Measurements from ENCODE around the gene SRSF5.

Gene SRSF5

GRCh38 chr14:69771136-69771535 is 4.2 kb downstream of the SRSF5 start:
- DNase-seq: no peak

- DNase-seq: peak in 1 of 6 experiments; percentile 53
Observed at GRCh38 chr14:69772082-69773017, 5.4 kb downstream of the SRSF5 start.

- DNase-seq: peak in 1 of 6 experiments; percentile 38
Observed at GRCh38 chr14:69773571-69774276, 6.8 kb downstream of the SRSF5 start.

- peak in 1 of 6 experiments; percentile 22 for DNase-seq
Observed at GRCh38 chr14:69775012-69775411, 8.1 kb downstream of the SRSF5 start.

DNA sequence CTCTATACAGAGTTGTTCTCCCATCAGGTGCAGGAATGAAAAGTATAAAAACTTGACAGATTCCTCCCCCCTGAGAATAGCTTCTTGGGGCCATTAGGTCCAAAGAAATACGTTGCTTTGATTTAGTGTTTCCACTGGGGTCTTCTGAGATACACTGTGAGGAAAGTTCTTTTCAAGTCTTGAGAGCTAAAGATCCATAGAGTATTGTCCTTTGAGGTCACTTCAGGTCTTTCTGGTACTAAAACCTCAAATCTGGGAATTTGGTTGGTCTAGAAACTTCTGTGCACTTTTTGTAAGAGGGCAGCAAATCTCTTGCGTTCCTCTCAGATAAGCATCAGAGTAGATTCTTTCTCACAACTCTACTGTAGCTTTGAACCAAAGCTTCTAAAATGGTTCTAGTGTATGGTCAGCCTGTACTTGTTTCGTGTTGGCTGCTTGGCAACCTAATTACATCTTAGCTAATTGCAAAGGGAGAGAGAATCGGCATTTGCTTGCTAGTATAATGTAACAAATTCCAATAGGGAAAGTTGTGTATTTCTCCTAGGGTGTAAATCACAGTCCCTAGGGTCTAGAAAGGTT is 10.0 kb downstream of the SRSF5 start:
- DNase-seq: peak in 1 of 6 experiments; percentile 44

GRCh38 chr14:69779088-69779487 is 12.1 kb downstream of the SRSF5 start:
- DNase-seq: no peak

DNA sequence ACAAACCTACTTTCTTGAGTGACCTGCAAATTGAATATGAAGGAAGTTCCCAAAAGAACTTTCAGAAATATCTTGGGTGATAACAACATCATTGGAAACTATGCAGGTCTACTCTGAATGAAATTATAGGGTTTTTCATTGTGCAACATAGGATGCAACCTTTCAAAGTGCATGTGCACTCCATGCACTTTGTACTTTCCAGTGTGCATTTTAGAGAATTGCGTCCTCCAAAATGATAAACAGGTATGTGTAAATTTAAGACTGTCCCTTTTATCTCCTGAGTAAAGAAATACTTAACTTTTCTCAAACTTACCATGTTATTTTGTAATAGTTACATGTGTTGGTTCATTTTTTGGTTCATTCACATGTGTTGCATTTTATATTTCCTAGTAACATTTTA is 13.2 kb downstream of the SRSF5 start:
- no peak for DNase-seq

DNA sequence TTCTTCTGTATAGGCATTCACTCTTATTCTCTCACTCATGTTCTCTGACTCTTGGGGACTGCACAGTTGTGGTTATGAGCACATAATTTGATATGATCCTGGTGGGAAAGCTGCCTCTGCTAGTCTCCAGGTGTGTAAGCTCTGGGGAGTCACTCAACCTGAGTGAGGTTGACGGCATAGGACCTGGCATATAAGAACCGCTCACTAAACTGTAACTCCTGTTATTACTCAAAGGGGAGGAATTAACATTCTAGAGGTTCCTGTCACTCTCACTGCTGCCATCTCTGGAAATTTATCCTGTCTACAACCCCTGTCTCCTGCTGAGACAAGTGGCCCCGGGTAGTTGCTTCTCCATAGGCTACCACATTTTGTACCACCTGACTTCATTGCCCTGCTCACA is 14.0 kb downstream of the SRSF5 start:
- DNase-seq: no peak

DNA sequence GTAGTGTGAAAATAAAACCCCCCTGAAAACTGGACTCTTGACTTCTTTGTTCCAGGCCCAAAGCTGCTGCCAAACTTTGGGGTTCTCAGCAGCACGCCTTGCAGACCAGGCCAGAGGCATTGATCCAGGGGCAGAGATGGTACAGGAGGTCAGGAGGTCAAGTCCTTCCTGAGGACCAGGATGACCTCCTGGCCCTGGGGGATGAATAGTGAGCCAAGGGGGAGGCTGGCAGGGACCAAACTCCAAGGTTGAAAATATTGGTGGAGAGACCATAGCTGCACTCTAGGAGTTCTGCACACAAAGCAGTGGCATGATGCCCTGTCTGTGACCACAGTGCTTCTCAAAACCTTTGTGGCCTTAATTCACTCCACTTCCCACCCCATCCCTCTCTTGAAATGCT is 18.0 kb downstream of the SRSF5 start:
- no peak for DNase-seq

GRCh38 chr14:69786603-69787002 is 19.7 kb downstream of the SRSF5 start:
- DNase-seq: no peak

- DNase-seq: no peak
Observed at GRCh38 chr14:69789118-69789640, 22.2 kb downstream of the SRSF5 start.

GRCh38 chr14:69792887-69793421 is 26.0 kb downstream of the SRSF5 start:
- DNase-seq: no peak

DNA sequence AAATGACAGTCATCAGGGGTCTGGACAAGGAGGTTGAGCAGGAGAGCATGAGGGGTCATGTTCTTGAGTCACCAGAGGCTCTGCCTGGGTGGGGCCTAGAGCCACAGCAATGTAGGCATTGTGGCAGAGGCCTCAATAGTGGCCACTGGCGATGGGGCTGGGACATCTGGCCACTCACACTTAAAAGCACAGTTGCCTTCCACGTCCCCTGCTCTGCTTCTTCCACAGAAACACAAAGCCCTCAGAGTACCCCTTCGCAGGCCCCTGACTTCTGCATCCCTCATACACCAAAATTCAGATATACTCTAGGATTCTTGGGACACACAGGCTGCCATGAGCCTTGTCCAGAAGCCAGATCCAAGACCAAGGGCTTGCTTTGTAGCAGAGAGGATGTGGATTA is 27.8 kb downstream of the SRSF5 start:
- no peak for DNase-seq

DNA sequence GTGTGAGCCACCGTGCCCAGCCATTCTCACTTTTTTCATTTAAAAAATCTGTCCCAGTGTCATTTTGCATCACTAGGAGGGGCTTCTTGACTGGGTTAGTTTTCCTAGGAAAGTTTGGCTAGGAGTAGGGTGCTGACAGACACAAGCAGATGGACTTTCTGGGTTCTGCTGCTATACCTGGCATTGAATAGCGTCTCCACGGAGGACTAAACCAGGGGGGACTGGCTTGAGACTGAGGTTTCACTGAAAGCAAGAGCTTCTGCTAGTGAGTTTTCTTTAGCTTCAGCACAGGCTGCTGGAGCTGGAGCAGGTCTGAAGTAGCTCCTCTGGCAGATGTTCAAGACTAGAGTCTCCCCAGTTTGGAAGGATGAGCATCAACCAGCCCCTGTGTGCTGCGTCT is 28.7 kb downstream of the SRSF5 start:
- no peak for DNase-seq

DNA sequence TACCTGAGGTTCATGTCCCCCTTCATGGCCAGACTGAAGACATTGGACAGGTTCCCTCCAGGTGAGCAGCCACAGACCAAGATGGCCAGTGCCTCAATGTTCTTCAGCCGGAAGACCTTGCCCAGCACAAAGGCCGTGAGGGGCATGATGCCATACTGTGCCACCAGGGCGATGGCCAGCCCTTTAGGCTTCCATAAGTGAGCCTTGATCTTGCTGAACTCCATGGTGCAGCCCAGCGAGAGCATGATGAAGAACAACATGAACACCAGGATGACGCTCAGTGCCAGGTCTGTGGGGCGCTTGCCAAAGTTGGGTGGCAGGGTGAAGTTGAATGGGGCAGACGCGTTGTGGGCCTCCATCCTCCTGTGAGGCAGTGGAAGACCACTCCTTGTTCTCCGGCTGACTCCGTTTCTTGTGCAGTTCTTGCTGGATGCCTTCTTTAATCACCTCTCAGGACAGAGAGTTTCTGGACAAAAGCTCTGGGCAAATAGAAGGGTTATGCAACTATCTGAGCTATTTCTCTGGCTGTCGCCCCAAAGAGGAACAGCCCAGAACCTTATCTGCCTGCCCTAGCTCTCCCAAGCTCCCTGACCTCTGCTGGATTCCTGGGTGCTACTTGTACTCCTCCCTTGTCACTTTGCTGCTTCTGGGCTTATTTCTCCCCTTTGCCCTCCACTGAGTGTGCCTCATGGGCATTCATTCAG is 30.0 kb downstream of the SRSF5 start, which contains the start of gene SLC10A1:
Gene SLC10A1 (minus strand): TSS at position 445 of the 704 bp plus-strand sequence. CDS start 86 bp downstream, at position 359.
- no peak for DNase-seq

GRCh38 chr14:69797573-69798338 is 30.8 kb downstream of the SRSF5 start:
- DNase-seq: no peak

DNA sequence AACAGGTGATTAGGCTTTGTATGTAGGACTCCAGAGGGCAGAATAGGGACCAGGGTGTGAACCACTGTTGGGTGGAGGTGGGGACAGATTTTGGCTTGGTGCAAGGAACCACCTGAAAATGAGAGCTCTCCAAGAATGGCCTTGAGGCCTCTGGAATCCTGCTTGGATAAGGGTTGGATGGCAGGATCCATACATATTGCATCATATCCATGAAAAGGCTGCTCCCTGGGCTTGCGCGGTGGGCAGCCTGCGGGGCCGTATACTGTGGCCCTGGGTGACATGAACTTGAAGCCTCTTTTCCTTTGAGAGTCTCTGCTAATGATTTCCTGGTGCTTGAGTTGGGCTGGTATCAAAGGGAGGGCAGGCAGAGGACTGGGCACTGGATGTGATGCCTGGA is 31.4 kb downstream of the SRSF5 start:
- DNase-seq: no peak

DNA sequence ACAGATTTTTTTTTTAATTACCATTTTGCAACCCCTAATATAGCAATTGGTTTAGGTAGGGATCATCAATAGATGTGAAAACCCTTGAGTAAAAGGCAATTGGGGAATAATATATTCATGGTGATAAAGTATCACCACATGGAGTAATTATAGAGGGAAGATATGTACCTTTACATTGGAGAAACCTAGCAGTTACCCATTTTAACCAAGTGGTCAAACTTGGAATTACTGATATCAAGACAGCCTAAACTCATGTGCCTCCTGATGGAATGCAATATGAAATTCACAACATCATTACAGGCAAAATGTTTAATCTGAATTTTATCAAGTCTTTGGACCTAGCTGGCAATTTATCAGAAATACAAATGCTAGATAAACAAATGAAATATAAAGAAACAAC is 36.8 kb downstream of the SRSF5 start:
- no peak for DNase-seq

- DNase-seq: no peak
Observed at GRCh38 chr14:69804902-69805301, 38.0 kb downstream of the SRSF5 start.

DNA sequence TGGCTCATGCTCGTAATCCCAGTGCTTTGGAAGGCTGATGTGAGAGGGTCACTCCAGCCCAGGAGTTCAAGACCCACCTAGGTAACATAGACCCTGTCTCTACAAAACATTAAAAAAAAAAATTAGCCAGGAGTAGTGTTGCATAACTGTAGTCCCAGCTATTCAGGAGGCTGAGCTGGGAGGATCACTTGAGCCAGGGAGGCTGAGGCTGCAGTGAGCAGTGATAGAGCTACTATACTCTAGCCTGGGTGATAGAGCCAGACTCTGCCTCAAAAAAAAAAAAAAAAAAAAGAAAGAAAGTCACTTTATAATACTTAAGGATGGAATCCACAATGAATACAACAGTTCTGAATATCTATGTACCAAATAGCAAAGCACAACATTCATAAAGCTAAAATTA is 40.2 kb downstream of the SRSF5 start:
- no peak for DNase-seq

Measured in stimulated activated naive CD4-positive, alpha-beta T cell (primary cell).